ENCODE results near the gene CPEB4. TPM values are rescaled to one million over a fixed set of nuclear protein-coding genes. Genes with fewer than 3 reads are reported as not detected.

Gene CPEB4
- 9.5 and 14.0 TPM in 2 replicates for total RNA-seq

GRCh38 chr5:173887610-173888472, at the start of gene CPEB4:
Gene CPEB4, plus strand, starts transcription at chr5:173888349. Its CDS starts 1,385 bp downstream, at chr5:173889734.

GRCh38 chr5:173988554-173989431, 100.6 kb downstream of the CPEB4 start, which contains the start of gene C5orf47:
Gene C5orf47, plus strand, starts transcription at chr5:173989170. Its CDS starts 94 bp downstream, at chr5:173989264.

Other genes with a start within 250 kb of the CPEB4 start
- gene C5orf47, start 100.8 kb downstream of the CPEB4 start, total RNA-seq: not detected in 2 replicates
- gene NSG2, start 157.4 kb downstream of the CPEB4 start, total RNA-seq: not detected in 2 replicates

All from endothelial cell of coronary artery (primary cell).